Retinal pigment epithelial cell (primary cell): Measurements from ENCODE around the gene HYOU1.

Experiments used
- DNase-seq: peaks from one replicate; pipeline ENCODE4 v3.0.0-alpha.2; 2010; ENCODE audit warnings: low read depth
- H3K4me3 ChIP-seq: 2 replicates; pipeline ENCODE4 v1.5.1; 2011; ENCODE audit warnings: mild to moderate bottlenecking, low read length, control low read depth, moderate library complexity
- CTCF ChIP-seq: conservative IDR thresholded peaks from 2 replicates; pipeline ENCODE4 v1.5.1; 2011; ENCODE audit warnings: low read depth, low read length, control low read depth, inconsistent platforms

HYOU1 gene

GRCh38 chr11:119091178-119091577 is 34.2 kb upstream of the HYOU1 start:
- no peak for DNase-seq
- TF ChIP-seq CTCF: no peak
- H3K4me3 ChIP-seq: no peak overlapping the region

GRCh38 chr11:119089319-119089718 is 32.3 kb upstream of the HYOU1 start:
- H3K4me3 ChIP-seq: no peak overlapping the region
- no peak for TF ChIP-seq CTCF
- no peak for DNase-seq

- no peak overlapping the region for H3K4me3 ChIP-seq
- no peak for DNase-seq
- no peak for TF ChIP-seq CTCF
Observed at GRCh38 chr11:119088406-119088805, 31.4 kb upstream of the HYOU1 start.

GRCh38 chr11:119087747-119088241 is 30.8 kb upstream of the HYOU1 start:
- DNase-seq: no peak
- TF ChIP-seq CTCF: no peak
- H3K4me3 ChIP-seq: no peak overlapping the region

GRCh38 chr11:119087123-119087522 is 30.1 kb upstream of the HYOU1 start:
- H3K4me3 ChIP-seq: no peak overlapping the region
- DNase-seq: no peak
- TF ChIP-seq CTCF: no peak

GRCh38 chr11:119085437-119085847 is 28.4 kb upstream of the HYOU1 start:
- TF ChIP-seq CTCF: no peak
- DNase-seq: no peak

GRCh38 chr11:119084663-119085436 is 27.8 kb upstream of the HYOU1 start, which contains the start of gene HMBS:
HMBS (plus strand) TSS chr11:119084881; CDS start chr11:119085034, 153 bp downstream.
- H3K4me3 ChIP-seq: peak within 1 kb of the TSS; percentile 90
- TF ChIP-seq CTCF: no peak
- DNase-seq: peak; percentile 66

More at GRCh38 chr11:119085437-119085847, 28.4 kb upstream of the HYOU1 start:
- peak overlapping the region; percentile 90 for H3K4me3 ChIP-seq
